ENCODE data around the gene DERL2.

Gene DERL2

GRCh38 chr17:5500589-5501391 is 14.8 kb upstream of the DERL2 start:
- peak; percentile 98 for DNase-seq

DNA sequence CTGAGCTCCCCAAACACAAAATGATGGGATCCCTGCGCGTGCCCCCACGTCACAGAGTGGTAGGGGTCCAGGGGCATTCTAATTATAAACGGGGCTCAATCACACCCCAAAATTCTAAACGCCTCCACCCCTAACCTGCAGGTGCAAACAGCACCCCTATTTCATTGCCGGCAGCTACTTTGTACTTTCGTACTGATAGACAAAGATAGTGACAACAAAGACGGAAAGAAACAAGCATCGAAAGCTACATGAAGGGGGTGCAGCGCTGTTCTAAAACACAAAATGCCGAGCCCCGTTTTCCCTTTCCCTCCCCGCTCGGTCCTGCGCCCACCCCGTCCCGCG is 14.2 kb upstream of the DERL2 start:
- no peak for DNase-seq

DNA sequence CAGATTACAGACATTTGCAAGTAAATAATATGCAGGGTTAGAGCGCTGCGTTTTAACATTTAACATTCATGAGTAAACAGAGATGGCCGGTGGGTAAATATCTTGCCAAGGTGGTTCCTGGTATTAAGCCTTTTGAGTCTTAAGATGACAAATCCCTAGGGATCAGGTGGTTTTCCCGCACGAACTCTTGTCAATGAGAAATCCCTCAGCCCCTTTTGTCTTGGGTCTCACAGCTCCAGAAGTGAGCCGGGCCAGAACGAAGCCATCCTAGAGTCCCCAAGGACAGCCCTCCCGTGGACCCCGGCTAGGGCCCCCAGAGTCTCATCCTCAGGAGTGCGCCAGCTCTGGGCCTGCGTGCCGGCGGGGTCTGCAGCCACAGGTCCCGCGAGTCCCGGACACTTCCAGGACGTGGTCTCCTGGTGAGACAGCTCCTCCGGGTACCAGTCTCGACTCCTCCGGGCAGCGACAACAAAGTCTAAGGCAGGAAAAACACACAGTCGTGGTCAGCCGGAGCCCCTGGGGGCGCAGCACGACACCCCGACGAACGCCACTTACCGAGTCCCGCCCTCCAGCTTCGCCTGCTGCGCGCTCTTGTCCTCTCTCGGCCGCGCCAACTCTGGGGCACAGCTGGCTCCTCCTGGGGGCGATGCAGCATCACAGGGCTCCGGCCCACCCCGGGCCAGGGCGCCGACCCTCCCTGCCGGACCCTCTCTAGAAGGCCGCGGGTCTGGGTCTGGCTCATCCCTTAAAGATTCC is 13.7 kb upstream of the DERL2 start:
- peak; percentile 43 for DNase-seq

GRCh38 chr17:5492970-5493369 is 7.0 kb upstream of the DERL2 start:
- DNase-seq: no peak

- DNase-seq: no peak
Measured at GRCh38 chr17:5488752-5489151, 2.8 kb upstream of the DERL2 start.

DNA sequence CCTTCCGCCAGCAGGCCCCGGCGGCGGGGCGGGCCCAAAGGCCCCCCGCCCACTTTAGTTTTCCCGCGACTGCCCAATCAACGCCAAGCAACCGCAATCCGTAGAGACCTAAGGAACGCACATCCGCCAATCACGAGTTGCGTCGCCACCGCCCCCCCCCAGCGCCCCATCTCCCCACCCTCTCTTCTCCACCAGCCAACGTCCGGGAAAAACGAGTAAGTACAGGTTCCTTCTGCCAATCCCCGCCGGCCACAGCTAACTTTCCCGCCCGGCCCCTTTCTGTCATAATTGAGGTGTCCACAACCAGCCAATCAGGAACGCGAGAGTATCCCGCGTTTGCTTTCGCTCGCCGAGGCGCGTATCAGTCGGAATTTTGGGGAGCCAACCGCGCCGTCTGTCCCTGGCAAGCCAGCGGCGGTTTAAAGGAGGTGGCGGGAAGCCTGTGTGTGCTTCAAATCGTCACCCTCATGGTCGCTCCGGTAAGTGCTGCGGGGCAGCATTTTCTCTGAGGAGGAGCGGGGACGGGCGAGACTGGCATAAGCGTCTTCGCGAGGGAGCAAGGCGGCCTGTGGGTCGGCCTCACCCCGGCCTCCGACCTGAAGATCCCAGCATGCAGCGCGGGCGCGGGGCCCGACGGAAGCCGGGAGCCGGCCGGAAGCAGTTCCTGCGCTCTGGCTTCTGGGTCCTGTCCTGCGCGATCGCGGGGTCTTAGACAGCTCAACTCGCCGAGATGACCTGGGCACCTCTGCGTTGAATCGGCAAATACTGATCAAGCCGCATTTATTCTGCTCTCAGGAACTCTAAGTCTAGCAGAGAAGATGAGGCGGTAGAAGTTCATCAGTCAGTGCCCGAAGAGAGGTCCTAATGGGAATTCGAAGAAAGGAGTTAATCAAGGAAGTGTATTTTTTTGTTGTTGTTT is 487 bp upstream of the DERL2 start, which contains the start of gene MIS12:
Gene MIS12 (plus strand): TSS at position 361 of the 919 bp plus-strand sequence. CDS start 2,297 bp downstream, outside the sequence.
- DNase-seq: peak; percentile 99

DNA sequence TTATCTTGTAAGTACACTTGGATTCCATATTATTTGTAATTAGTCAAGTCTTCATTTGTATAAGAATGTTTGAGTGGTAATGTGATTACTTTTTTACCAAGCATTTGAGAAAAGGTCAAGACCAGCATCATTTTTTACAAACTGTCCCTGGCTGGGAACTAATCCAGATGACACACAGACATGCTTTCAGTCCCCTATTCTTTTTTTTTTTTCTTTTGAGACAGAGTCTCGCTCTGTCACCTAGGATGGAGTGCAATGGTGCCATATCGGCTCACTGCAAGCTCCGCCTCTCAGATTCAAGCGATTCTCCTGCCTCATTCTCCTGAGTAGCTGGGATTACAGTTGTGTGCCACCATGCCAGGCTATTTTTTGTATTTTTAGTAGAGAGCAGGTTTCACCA is 4.5 kb downstream of the DERL2 start:
- no peak for DNase-seq

- DNase-seq: no peak
Measured at GRCh38 chr17:5480962-5481361, 5.0 kb downstream of the DERL2 start.

- DNase-seq: no peak
Measured at GRCh38 chr17:5478992-5479391, 7.0 kb downstream of the DERL2 start.

DNA sequence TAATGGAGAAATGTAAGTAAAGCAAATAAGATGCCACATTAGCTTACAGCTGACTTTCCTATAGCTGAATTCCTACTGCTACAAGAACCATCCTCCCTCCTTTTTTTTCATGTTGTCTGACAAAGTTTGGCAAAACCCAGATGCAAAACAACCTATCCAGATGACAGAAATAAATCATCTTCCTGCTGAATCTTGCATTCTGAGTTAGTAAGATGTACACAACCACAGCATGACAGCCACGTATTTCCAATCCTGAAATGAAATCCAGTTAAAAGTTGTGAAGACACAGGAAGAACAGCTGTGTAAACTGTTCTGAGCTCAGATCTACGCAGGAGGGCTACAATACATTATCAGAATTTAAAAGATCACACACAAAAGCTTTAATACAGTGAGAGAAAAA is 12.1 kb downstream of the DERL2 start:
- DNase-seq: no peak

DNA sequence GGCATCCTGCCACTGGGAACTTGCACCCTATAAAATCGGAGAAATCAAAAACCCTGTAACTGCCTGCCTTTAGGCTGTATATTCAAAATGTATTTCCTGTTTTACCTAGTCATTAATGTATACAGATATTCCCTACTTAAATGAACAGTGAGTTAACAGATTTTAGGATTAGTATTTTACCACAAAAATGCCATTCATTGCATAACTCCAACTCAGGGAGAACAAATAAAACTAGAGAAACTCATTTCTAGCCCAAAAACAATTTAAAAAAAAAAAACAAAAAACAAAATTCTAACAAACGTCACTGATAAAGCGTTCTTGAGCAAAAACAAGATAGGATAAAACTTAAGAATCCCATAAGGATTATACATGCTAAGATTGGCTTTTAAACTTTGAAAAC is 13.5 kb downstream of the DERL2 start:
- no peak for DNase-seq

GRCh38 chr17:5468075-5468473 is 17.9 kb downstream of the DERL2 start:
- DNase-seq: peak; percentile 16

- DNase-seq: no peak
Measured at GRCh38 chr17:5467416-5467815, 18.6 kb downstream of the DERL2 start.

DNA sequence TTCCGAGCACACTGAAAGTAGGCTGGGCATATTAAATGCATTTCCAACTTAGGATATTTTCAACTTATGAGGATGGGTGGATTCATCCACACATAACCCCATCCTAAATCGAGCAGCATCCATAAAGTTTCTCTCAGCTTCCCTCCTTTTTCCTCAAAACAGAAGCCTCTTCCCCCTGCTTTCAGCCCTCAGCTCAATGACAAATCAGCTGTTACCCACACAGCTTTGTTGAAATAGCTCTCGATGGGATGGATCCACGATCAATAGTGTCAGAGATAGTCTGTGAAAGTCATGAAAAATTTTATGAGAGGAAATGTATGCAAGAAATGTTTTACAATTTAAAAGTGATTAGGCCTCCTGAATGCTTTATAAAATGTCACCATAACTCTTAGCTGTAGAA is 19.7 kb downstream of the DERL2 start:
- no peak for DNase-seq

DNA sequence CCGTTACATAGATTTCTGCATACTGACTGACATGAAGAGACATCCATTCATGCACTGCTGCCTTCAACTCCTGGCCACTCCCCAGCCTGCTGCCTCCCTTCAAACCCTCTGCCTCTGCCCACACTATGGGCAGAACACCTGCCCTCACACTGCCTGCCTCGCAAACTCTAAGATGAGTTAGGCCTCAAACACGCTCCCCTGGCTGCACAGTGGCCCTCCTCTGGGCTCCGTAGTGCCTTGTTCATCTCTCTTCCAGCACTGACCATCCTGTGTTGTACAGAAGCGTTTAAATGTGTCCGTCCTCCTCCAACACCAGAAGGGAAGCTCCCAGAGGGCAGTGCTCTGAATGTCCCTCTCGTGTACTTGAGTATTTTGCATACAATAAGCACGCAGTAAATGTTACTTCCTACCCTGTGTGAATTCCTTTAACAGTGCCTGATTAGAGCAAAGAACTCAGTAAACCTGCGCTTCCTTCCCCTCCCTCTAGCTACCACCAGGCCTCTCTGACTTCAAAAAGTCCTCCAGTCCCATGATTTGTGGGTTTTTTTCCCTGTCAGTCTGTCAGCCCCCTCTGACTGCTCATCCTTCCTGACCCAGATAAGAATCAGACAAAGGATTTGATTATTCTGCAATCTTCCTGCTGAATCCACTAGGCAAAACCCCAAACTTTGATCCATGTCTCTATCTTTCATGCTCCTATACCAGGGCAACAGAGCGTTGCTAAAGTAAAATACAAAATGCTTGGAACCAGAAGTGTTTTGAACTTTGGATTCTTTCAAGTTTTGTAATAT is 21.1 kb downstream of the DERL2 start:
- no peak for DNase-seq

DNA sequence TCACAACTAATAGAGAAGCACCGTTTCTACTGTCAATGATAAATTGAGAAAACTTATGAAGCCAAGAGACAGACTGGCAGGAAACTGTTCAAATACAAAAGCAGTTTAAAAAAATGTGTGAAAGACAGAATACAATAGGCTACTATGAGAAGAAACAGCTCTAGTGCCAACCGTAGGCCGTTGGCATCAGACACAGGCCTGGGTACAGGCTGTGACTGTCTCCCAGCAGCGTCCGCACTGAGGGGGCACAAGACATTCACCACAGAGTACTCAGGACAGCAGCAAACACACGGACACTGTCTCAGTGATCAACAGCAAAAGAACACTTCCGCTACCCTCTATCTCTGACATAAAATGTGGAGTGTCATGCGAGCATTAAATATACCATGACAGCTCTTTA is 39.2 kb downstream of the DERL2 start:
- no peak for DNase-seq

- no peak for DNase-seq
Measured at GRCh38 chr17:5444209-5444608, 41.8 kb downstream of the DERL2 start.

DNA sequence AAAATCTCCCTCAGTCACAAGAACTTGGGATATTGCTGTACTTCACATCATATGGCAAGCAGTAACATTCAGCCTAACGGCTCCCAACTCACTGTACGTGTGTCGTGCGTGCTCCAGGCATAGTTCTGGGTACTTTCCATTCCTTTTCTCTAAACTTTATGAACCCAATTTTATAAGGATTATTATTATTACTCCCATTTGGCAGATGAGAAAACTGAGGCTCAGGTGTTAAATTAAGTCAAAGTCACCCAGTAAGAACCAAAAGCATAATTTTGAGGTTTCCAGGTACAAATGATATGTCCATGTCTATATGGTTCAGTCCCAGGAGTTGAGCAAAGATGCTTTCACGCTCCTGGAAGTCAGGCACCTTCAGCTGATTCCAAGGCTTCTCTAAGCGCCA is 42.2 kb downstream of the DERL2 start:
- DNase-seq: no peak

GRCh38 chr17:5439446-5439764 is 46.6 kb downstream of the DERL2 start:
- no peak for DNase-seq

DNA sequence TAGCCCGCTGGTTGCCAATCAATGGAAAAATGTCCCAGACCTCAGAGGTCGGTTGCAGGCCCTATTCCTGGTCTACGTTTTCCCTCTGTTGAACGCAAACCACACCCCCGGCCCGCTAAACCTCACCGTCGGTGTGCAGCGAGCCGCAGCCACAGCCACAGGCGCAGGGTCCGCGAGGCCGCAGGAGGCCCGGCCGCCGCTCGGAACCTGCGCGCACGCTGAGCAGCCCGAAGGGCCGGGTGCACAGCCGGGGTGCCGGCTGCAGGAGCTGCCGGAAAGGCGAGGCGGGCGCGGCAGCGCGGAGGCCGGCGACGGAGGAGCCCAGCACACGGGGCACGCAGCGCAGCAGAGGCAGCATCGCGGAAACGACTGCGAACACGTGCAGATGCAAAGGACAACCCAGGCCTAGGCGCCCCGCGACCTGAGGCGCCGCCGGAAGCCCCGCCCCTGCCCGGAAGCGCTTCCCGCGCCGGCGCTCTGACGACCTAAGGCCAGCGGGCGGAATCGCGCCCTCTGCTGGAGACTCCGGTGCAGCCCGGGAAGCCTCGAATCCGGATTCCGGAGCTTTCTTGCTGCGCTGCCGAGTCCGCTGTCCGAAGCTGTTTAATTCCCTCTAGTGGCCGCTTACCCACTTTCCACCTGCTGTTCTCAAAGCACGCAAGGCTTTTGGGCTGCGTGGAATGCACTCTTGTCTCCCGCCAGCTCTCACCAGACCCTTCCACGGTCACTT is 47.1 kb downstream of the DERL2 start, which contains the start of gene C1QBP:
Gene C1QBP (minus strand): TSS at position 440 of the 730 bp plus-strand sequence. CDS start 82 bp downstream, at position 358.
- DNase-seq: peak; percentile 92

- no peak for DNase-seq
Measured at GRCh38 chr17:5437721-5438317, 48.2 kb downstream of the DERL2 start.

All from NCI-H1105 treated with DMSO at 0.1 percent for 48 hours (cell line).